B cell (primary cell): Measurements from ENCODE around the gene TUBA1C. TPM values are rescaled to one million over a fixed set of nuclear protein-coding genes. Genes with fewer than 3 reads are reported as not detected.
"Not testable (repeated sequence)": the region's sequence is repeated elsewhere in the genome, so short reads cannot be mapped to it uniquely, and the experiment has no call there.

ENCODE experiments used
- ATAC-seq: fragments of 200-7000 bp; cut with Tn5 transposase; one replicate; pipeline ENCODE4 v1.10.0; 2021; ENCODE audit warnings: low read depth, mild to moderate bottlenecking, moderate number of reproducible peaks, moderate library complexity
- CTCF ChIA-PET: fragments of 350-600 bp; sonication (Branson Sonifier 250); formaldehyde crosslinking; loops from one replicate; lab custom pipeline; 2021; ENCODE audit warnings: antibody characterized with exemption, inconsistent platforms; lab: Charles Lee
- POLR2A ChIA-PET: fragments of 350-600 bp; sonication (Branson Sonifier 250); formaldehyde crosslinking; loops from one replicate; lab custom pipeline; 2021; ENCODE audit warnings: antibody characterized with exemption; lab: Charles Lee
- DNase-seq: peaks from one replicate; pipeline ENCODE4 v3.0.0; 2013
- H2AFZ ChIP-seq: 2 replicates; pipeline ENCODE4 v1.6.1; 2012; ENCODE audit warnings: mild to moderate bottlenecking, low read depth, low read length; ENCODE audit not compliant: insufficient read depth, poor library complexity, severe bottlenecking
- H3K27ac ChIP-seq, 2 donors: 1 replicate in 1 of 2; 2 replicates in 1 of 2; pipeline ENCODE4 v1.5.1; 2012 to 2013; ENCODE audit warnings: low read length in 2 of 2, mild to moderate bottlenecking in 2 of 2, moderate library complexity in 1 of 2
- H3K27me3 ChIP-seq, 4 experiments: fragments of 200-600 bp in 1 of 4; sonication (generic) in 1 of 4; replicated peaks in 1 of 4; 1 replicate in 2 of 4; 2 replicates in 2 of 4; pipeline versions ENCODE4 v1.6.1 to v1.7.0; 2013 to 2016; ENCODE audit warnings: low read length in 3 of 4, mild to moderate bottlenecking in 2 of 4, mixed read lengths in 1 of 4, moderate library complexity in 1 of 4; ENCODE audit not compliant: insufficient read depth in 4 of 4, control insufficient read depth in 3 of 4; ENCODE audit errors: control extremely low read depth in 1 of 4
- H3K36me3 ChIP-seq, 2 experiments: replicated peaks in 1 of 2; 1 replicate in 1 of 2; 2 replicates in 1 of 2; pipeline versions ENCODE4 v1.6.1 to v1.7.1; 2013; ENCODE audit warnings: low read length in 1 of 2; ENCODE audit not compliant: insufficient read depth in 2 of 2, control insufficient read depth in 1 of 2; ENCODE audit errors: control extremely low read depth in 1 of 2, extremely low read depth in 1 of 2
- H3K4me1 ChIP-seq, 2 donors: fragments of 200-600 bp in 1 of 2; sonication (generic) in 1 of 2; 1 replicate in 1 of 2; 2 replicates in 1 of 2; pipeline versions ENCODE4 v1.5.1 to v1.6.1; 2013 to 2017; ENCODE audit warnings: low read length in 2 of 2; ENCODE audit not compliant: control insufficient read depth in 2 of 2, insufficient read depth in 2 of 2
- H3K4me2 ChIP-seq: replicated peaks from 2 replicates; pipeline ENCODE3; 2012; ENCODE audit warnings: mild to moderate bottlenecking, low read depth, low read length; ENCODE audit not compliant: poor library complexity, severe bottlenecking
- H3K4me3 ChIP-seq, 5 experiments: fragments of 200-600 bp in 1 of 5; sonication (generic) in 1 of 5; 1 replicate in 3 of 5; 2 replicates in 2 of 5; pipeline versions ENCODE4 v1.5.1 to v1.7.0; 2011 to 2016; ENCODE audit warnings: low read length in 4 of 5, mild to moderate bottlenecking in 4 of 5, low read depth in 2 of 5, control low read depth in 1 of 5, moderate library complexity in 1 of 5; ENCODE audit not compliant: insufficient read depth in 1 of 5; ENCODE audit errors: control extremely low read depth in 1 of 5, extremely low read depth in 1 of 5
- H3K79me2 ChIP-seq: fragments of 200-600 bp; sonication (generic); one replicate; pipeline ENCODE4 v1.6.0; 2016; ENCODE audit warnings: low read length; ENCODE audit not compliant: control insufficient read depth, insufficient read depth
- H3K9ac ChIP-seq: fragments of 200-600 bp; sonication (generic); 2 replicates; pipeline ENCODE4 v1.6.1; 2017; ENCODE audit warnings: mild to moderate bottlenecking, low read length, moderate library complexity
- H3K9me3 ChIP-seq, 3 donors: one replicate each; pipeline versions ENCODE4 v1.6.1 to v1.7.1; 2013; ENCODE audit warnings: low read length in 2 of 3; ENCODE audit not compliant: control insufficient read depth in 2 of 3, insufficient read depth in 1 of 3; ENCODE audit errors: control extremely low read depth in 1 of 3
- H4K20me1 ChIP-seq: 2 replicates; pipeline ENCODE4 v1.6.0; 2012; ENCODE audit warnings: mild to moderate bottlenecking, low read length; ENCODE audit not compliant: insufficient read depth, control insufficient read depth, poor library complexity, severe bottlenecking
- H3K27ac Mint-ChIP-seq: one replicate; pipeline ENCODE4 v1.8.0; 2021; ENCODE audit warnings: mixed read lengths
- H3K27me3 Mint-ChIP-seq: one replicate; pipeline ENCODE4 v1.8.0; 2021; ENCODE audit warnings: mixed read lengths
- H3K4me1 Mint-ChIP-seq: one replicate; pipeline ENCODE4 v1.8.0; 2021; ENCODE audit warnings: mixed read lengths
- H3K4me3 Mint-ChIP-seq: one replicate; pipeline ENCODE4 v1.8.0; 2021; ENCODE audit warnings: mixed read lengths
- H3K9me3 Mint-ChIP-seq: one replicate; pipeline ENCODE4 v1.8.0; 2022; ENCODE audit warnings: mixed read lengths; ENCODE audit not compliant: insufficient read depth
- EZH2 ChIP-seq: IDR thresholded peaks from 2 replicates; pipeline ENCODE4 v1.6.1; 2012; ENCODE audit warnings: borderline replicate concordance, low read depth, mild to moderate bottlenecking, moderate library complexity, low read length; ENCODE audit not compliant: insufficient read depth, poor library complexity, severe bottlenecking
- WGBS: methylation state at CpG from one replicate; pipeline ENCODE4 v1.1.5; 2013; ENCODE audit warnings: missing lambda C conversion rate; ENCODE audit not compliant: insufficient coverage; 5-methylcytosine and 5-hydroxymethylcytosine counted together
- intact Hi-C: fragments of 100-400 bp; cut with micrococcal nuclease; formaldehyde crosslinking; loops from one replicate; pipeline ENCODE4 v1.10.0; 2022
- polyA plus RNA-seq: library from polyadenylated mRNA; depleted of rRNA; stranded (reverse); fragments of >200 nt; gene quantifications from 2 replicates; pipeline ENCODE4 v1.2.3, GENCODE V29; 2012
- total RNA-seq, 2 donors: library from RNA; stranded (reverse); fragments of 120-200 nt in 1 of 2; gene quantifications; 1 replicate in 1 of 2; 2 replicates in 1 of 2; pipeline versions ENCODE4 v1.2.3 to v1.2.4, GENCODE V29; 2013 to 2022
- TF ChIP-seq, protein P1 (sequence below): fragments of 200-600 bp; IDR thresholded peaks from one replicate; pipeline ENCODE4 v1.8.0; 2022; ENCODE audit warnings: antibody characterized with exemption, mild to moderate bottlenecking

Gene TUBA1C
- total and polyA plus RNA-seq, 2 donors (not counting 1 experiment from before 2014, with no cell fraction given) = 34.9 to 121 TPM

DNA sequence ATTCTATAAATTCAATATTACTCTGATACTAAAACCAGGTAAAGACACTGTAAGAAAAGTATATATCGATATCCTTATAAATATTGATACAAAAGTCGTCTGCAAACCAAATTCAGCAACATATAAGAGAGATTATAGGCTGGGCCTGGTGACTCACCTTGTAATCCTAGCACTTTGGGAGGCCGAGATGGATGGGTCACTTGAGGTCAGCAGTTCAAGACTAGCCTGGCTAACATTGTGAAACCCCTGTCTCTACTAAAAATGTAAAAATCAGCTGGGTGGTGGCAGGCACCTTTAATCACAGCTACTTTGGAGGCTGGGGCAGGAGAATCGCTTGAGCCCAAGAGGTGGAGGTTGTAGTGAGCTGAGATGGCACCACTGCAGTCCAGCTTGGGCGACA lies 13.5 kb upstream of the TUBA1C start:
- Mint-ChIP-seq H3K4me3 (no peak overlapping the region), H3K27ac (no peak overlapping the region), H3K27me3 (no peaks in the 10 kb centered on the region), H3K4me1 (no peaks in the 10 kb centered on the region), H3K9me3 (no peaks in the 10 kb centered on the region)
- ChIA-PET POLR2A (interaction anchor here (0.6 kb wide), 2 partner anchors 213 to 1145 kb away, joined by 3 to 5 read pairs; no protein-coding TSS in a partner anchor), CTCF (no interaction called here)
- Histone ChIP-seq H3K79me2 (no peaks in the 10 kb centered on the region), H2AFZ (no peak overlapping the region), H3K4me2 (no peak overlapping the region), H3K9me3 (no peaks in the 10 kb centered on the region), H3K27ac (no peak overlapping the region), H4K20me1 (no peaks in the 10 kb centered on the region), H3K4me3 (no peak overlapping the region), H3K4me1 (no peaks in the 10 kb centered on the region), H3K36me3 (no peaks in the 10 kb centered on the region), H3K27me3 (no peaks in the 10 kb centered on the region), H3K9ac (no peak overlapping the region)
- no peak for ATAC-seq
- TF ChIP-seq, protein P1, sequence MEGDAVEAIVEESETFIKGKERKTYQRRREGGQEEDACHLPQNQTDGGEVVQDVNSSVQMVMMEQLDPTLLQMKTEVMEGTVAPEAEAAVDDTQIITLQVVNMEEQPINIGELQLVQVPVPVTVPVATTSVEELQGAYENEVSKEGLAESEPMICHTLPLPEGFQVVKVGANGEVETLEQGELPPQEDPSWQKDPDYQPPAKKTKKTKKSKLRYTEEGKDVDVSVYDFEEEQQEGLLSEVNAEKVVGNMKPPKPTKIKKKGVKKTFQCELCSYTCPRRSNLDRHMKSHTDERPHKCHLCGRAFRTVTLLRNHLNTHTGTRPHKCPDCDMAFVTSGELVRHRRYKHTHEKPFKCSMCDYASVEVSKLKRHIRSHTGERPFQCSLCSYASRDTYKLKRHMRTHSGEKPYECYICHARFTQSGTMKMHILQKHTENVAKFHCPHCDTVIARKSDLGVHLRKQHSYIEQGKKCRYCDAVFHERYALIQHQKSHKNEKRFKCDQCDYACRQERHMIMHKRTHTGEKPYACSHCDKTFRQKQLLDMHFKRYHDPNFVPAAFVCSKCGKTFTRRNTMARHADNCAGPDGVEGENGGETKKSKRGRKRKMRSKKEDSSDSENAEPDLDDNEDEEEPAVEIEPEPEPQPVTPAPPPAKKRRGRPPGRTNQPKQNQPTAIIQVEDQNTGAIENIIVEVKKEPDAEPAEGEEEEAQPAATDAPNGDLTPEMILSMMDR = no peak
- TF ChIP-seq EZH2 = no peak
- intact Hi-C loops = no loop called here
- WGBS = no CpG with 5 or more reads among the region's 5 CpGs
- no peak for DNase-seq

DNA sequence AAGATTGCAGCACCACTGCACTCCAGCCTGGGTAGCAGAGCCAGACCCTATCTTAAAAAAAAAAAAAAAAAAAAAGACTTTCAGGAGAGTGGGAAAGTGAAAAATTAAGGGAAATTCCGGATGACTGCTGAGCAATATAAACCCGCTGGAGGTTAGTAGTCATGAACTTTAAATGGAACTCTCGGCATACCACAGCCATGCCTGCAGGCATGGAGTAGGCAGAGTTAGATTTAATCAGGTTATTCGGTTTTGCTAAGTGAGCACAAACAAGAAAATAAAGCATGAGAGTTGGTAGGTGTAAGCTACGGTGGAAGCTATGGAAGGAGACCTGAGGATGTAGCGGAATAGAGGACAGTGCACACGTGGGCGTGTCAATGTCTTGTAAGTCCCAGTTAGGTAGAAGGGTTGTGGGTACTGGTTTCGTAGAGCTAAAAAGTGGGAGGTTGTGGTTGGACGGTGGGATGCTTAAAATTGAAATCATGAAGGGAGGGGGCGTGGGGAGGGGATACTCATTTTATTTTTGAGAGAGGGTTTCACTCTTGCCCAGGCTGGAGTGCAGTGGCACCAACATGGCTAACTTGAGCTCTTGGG lies 11.8 kb upstream of the TUBA1C start:
- H2AFZ ChIP-seq = no peak overlapping the region
- Mint-ChIP-seq H3K27ac (no peak overlapping the region), H3K4me1 (peaks cover 1% of the 10 kb centered on the region), H3K9me3 (no peaks in the 10 kb centered on the region), H3K4me3 (no peak overlapping the region), H3K27me3 (no peaks in the 10 kb centered on the region)
- intact Hi-C loops = no loop called here
- no peaks in the 10 kb centered on the region for H3K4me1 ChIP-seq
- ATAC-seq (no peak), DNase-seq (no peak)
- ChIA-PET POLR2A (no interaction called here), CTCF (no interaction called here)
- H3K4me2 ChIP-seq = no peak overlapping the region
- TF ChIP-seq, protein P1 = no peak
- no peak for TF ChIP-seq EZH2
- no peaks in the 10 kb centered on the region for H3K9me3 ChIP-seq
- H3K9ac ChIP-seq = no peak overlapping the region
- H3K36me3 ChIP-seq = no peaks in the 10 kb centered on the region
- no peaks in the 10 kb centered on the region for H4K20me1 ChIP-seq
- H3K27ac ChIP-seq = no peak overlapping the region
- no peaks in the 10 kb centered on the region for H3K27me3 ChIP-seq
- H3K79me2 ChIP-seq = no peaks in the 10 kb centered on the region
- no peak overlapping the region for H3K4me3 ChIP-seq
- whole genome bisulfite sequencing = 96% methylated on average over 8 of the region's 11 CpGs

DNA sequence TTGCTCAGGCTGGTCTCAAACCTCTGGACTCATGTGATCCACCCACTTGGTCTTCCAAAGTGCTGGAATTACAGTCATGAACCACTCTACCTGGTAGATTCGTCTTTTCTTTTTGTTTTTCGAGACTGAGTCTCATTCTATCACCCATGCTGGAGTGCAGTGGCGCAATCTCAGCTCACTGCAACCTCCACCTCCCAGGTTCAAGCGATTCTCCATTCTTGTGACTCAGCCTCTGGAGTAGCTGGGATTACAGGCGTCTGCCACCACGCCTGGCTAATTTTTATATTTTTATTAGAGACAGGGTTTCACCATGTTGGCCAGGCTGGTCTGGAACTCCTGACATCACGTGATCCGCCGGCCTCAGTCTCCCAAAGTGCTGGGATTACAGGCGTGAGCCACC lies 9.4 kb upstream of the TUBA1C start:
- H3K4me2 ChIP-seq, POLR2A ChIA-PET, H3K27me3 Mint-ChIP-seq, H3K27ac Mint-ChIP-seq, H3K4me1 Mint-ChIP-seq, H3K27ac ChIP-seq, H3K4me1 ChIP-seq, intact Hi-C loops, H4K20me1 ChIP-seq, H3K9me3 Mint-ChIP-seq, H3K36me3 ChIP-seq, H3K79me2 ChIP-seq, DNase-seq, CTCF ChIA-PET, H3K4me3 ChIP-seq, H3K9me3 ChIP-seq, H3K4me3 Mint-ChIP-seq, H3K27me3 ChIP-seq, ATAC-seq, H3K9ac ChIP-seq, H2AFZ ChIP-seq: not testable (repeated sequence)
- WGBS = 93% methylated on average over 7 of the region's 10 CpGs
